ENCODE measurements around the gene IGFALS.

The IGFALS gene

GRCh38 chr16:1754204-1754603, 39.3 kb downstream of the IGFALS start:
- no peak overlapping the region for H3K27ac ChIP-seq
- peaks cover 69% of the 10 kb centered on the region for H3K36me3 ChIP-seq
- no peaks in the 10 kb centered on the region for H3K27me3 ChIP-seq
- no peaks in the 10 kb centered on the region for H3K4me1 ChIP-seq (ENCODE audit: control insufficient read depth in 1 of 2, insufficient read depth in 1 of 2, low read depth in 1 of 2, low read length in 1 of 2)
- TF ChIP-seq, protein P1, sequence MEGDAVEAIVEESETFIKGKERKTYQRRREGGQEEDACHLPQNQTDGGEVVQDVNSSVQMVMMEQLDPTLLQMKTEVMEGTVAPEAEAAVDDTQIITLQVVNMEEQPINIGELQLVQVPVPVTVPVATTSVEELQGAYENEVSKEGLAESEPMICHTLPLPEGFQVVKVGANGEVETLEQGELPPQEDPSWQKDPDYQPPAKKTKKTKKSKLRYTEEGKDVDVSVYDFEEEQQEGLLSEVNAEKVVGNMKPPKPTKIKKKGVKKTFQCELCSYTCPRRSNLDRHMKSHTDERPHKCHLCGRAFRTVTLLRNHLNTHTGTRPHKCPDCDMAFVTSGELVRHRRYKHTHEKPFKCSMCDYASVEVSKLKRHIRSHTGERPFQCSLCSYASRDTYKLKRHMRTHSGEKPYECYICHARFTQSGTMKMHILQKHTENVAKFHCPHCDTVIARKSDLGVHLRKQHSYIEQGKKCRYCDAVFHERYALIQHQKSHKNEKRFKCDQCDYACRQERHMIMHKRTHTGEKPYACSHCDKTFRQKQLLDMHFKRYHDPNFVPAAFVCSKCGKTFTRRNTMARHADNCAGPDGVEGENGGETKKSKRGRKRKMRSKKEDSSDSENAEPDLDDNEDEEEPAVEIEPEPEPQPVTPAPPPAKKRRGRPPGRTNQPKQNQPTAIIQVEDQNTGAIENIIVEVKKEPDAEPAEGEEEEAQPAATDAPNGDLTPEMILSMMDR (IDR thresholded peaks at IDR 0.05): no peak
- no peaks in the 10 kb centered on the region for H3K9me3 ChIP-seq
- no peak overlapping the region for H3K4me3 ChIP-seq (ENCODE audit: low read depth in 1 of 2, low read length in 1 of 2)

- TF ChIP-seq, protein P1 (IDR thresholded peaks at IDR 0.05): no peak
Measured at GRCh38 chr16:1752853-1753252, 40.7 kb downstream of the IGFALS start.

GRCh38 chr16:1751946-1752345, 41.6 kb downstream of the IGFALS start:
- no peak overlapping the region for H3K27ac ChIP-seq
- H3K9me3 ChIP-seq: no peaks in the 10 kb centered on the region
- TF ChIP-seq, protein P1 (IDR thresholded peaks at IDR 0.05): no peak
- H3K4me1 ChIP-seq (ENCODE audit: control insufficient read depth in 1 of 2, insufficient read depth in 1 of 2, low read depth in 1 of 2, low read length in 1 of 2): no peaks in the 10 kb centered on the region
- H3K36me3 ChIP-seq: peaks cover 71% of the 10 kb centered on the region
- H3K27me3 ChIP-seq: no peaks in the 10 kb centered on the region
- H3K4me3 ChIP-seq (ENCODE audit: low read depth in 1 of 2, low read length in 1 of 2): no peak overlapping the region

More at GRCh38 chr16:1752853-1753252, 40.7 kb downstream of the IGFALS start:
- Histone ChIP-seq H3K36me3 (peaks cover 71% of the 10 kb centered on the region), H3K27me3 (no peaks in the 10 kb centered on the region), H3K27ac (no peak overlapping the region), H3K9me3 (no peaks in the 10 kb centered on the region), H3K4me1 (ENCODE audit: control insufficient read depth in 1 of 2, insufficient read depth in 1 of 2, low read depth in 1 of 2, low read length in 1 of 2) (no peaks in the 10 kb centered on the region), H3K4me3 (ENCODE audit: low read depth in 1 of 2, low read length in 1 of 2) (no peak overlapping the region)

DNA sequence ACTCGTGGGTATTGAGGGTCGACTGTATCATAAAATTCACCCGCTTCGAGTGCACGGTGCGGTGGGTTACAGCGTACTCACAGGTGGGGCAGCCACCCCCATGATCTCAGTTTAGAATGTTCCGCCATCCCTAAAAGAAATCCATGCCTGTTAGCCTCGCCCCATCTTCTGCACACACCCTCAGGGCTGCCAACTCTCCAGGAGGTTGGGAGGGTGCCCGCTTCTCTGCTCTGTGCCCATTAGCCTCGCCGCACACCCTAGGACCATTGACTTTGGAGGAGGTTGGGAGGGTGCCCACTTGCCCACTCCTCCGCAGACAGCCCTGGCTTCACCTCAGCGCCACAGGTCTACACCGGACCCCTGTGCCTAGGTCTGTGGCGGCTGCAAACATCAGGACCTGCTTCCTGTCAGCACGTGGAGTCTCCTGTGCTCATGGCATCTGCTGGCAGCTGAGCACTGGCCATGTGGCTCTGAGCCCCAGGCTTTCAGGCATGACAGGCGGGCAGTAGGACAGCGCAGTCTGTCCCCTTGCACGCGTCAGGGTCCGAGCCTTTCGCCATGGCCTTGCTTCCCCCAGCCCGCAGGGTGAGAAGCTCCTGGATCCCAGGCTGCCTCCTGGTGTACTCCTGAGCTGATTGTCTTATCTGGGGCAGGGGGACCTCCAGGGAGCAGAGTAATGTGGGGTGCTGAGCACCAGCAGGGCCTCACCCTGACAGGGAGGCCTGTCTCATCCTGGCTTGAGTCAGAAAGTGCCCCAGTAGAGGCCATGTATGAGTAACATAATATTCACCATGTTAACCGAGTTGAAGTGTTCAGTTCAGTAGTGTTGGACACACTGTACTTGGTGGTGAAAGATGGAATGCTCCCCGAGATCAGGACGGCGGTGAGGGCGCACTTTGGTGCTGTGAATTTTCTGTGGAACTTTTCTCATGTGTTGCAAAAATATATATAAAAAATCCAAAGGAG, 44.1 kb downstream of the IGFALS start:
- peaks cover 88% of the 10 kb centered on the region for H3K36me3 ChIP-seq
- H3K27ac ChIP-seq: no peak overlapping the region
- H3K4me3 ChIP-seq (ENCODE audit: low read depth in 1 of 2, low read length in 1 of 2): no peak overlapping the region
- no peaks in the 10 kb centered on the region for H3K27me3 ChIP-seq
- no peaks in the 10 kb centered on the region for H3K4me1 ChIP-seq (ENCODE audit: control insufficient read depth in 1 of 2, insufficient read depth in 1 of 2, low read depth in 1 of 2, low read length in 1 of 2)
- TF ChIP-seq, protein P1 (IDR thresholded peaks at IDR 0.05): no peak
- H3K9me3 ChIP-seq: no peaks in the 10 kb centered on the region

DNA sequence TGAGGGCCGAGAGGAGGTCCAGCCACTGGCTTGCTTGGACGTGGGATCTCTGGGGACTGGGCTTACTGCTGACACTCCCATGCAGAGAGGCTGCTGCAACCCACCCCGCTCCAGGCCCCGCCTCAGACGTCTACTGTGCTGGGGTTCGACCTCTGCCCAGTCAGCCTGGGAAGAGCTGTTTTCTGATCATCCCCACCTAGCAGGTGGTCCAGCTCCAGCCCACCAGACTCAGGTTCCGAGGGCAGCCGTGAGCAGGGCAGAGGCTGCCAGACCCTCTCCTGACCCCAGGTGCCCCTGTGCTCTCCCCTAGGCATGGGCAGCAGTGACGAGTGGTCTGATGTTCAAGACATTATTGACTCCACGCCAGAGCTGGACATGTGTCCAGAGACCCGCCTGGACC, 45.6 kb downstream of the IGFALS start:
- Histone ChIP-seq H3K9me3 (no peaks in the 10 kb centered on the region), H3K27me3 (no peaks in the 10 kb centered on the region), H3K36me3 (peaks cover 94% of the 10 kb centered on the region), H3K4me1 (ENCODE audit: control insufficient read depth in 1 of 2, insufficient read depth in 1 of 2, low read depth in 1 of 2, low read length in 1 of 2) (no peaks in the 10 kb centered on the region), H3K4me3 (ENCODE audit: low read depth in 1 of 2, low read length in 1 of 2) (no peak overlapping the region), H3K27ac (no peak overlapping the region)
- TF ChIP-seq, protein P1 (IDR thresholded peaks at IDR 0.05): no peak

Measured in neutrophil (primary cell).